Endothelial cell of umbilical vein (primary cell): Measurements from ENCODE around the gene TGM6. TPM values are rescaled to one million over a fixed set of nuclear protein-coding genes. Genes with fewer than 3 reads are reported as not detected.

Source experiments
- BruUV-seq: library from RNA; stranded (reverse); fragments of 400-500 nt; replicated peaks from 2 replicates; lab custom pipeline; 2021; lab: Mats Ljungman, UMichigan
- CTCF ChIA-PET: fragments of 300-600, 350-600 bp; sonication (Branson Sonifier 250); formaldehyde crosslinking; loops from one replicate; lab custom pipeline; 2021; ENCODE audit warnings: antibody characterized with exemption, inconsistent platforms; lab: Charles Lee
- POLR2A ChIA-PET: fragments of 300-600, 350-600 bp; sonication (Branson Sonifier 250); formaldehyde crosslinking; loops from one replicate; lab custom pipeline; 2021; ENCODE audit warnings: antibody characterized with exemption, inconsistent platforms; lab: Charles Lee
- DNase-seq: peaks from one replicate; pipeline ENCODE4 v3.0.0-alpha.2; 2011; ENCODE audit warnings: low read depth, low spot score
- FAIRE-seq: peaks from 2 replicates; lab custom pipeline; 2011; peaks lifted over from hg19 to GRCh38; lab: Jason Lieb, UNC
- H2AFZ ChIP-seq: 2 replicates; pipeline ENCODE4 v1.6.0; 2012; ENCODE audit warnings: low read depth, low read length, control low read depth, inconsistent platforms
- H3K27ac ChIP-seq: 2 replicates; pipeline ENCODE4 v1.5.1; 2011; ENCODE audit warnings: low read depth, mild to moderate bottlenecking, control low read depth, low read length, moderate library complexity; ENCODE audit not compliant: insufficient read depth
- H3K27me3 ChIP-seq, 2 experiments: 2 replicates each; pipeline versions ENCODE4 v1.6.0 to v1.6.1; 2011; ENCODE audit warnings: low read length in 2 of 2, mixed read lengths in 1 of 2; ENCODE audit not compliant: control insufficient read depth in 2 of 2, insufficient read depth in 2 of 2
- H3K36me3 ChIP-seq, 2 experiments: 2 replicates in 1 of 2; 3 replicates in 1 of 2; pipeline ENCODE4 v1.5.1; 2011; ENCODE audit warnings: low read length in 2 of 2, mild to moderate bottlenecking in 1 of 2, moderate library complexity in 1 of 2; ENCODE audit not compliant: control insufficient read depth in 2 of 2, insufficient read depth in 2 of 2; ENCODE audit errors: extremely low read depth in 1 of 2
- H3K4me1 ChIP-seq: 3 replicates; pipeline ENCODE4 v1.5.1; 2011; ENCODE audit warnings: mild to moderate bottlenecking, low read length; ENCODE audit not compliant: control insufficient read depth, insufficient read depth; ENCODE audit errors: extremely low read depth
- H3K4me2 ChIP-seq: 2 replicates; pipeline ENCODE4 v1.6.1; 2011; ENCODE audit warnings: low read length, control low read depth, mixed read lengths; ENCODE audit not compliant: insufficient read depth
- H3K4me3 ChIP-seq, 3 experiments: fragments of 200-600 bp in 1 of 3; sonication (generic), shearing (Covaris generic) in 1 of 3; replicated peaks in 1 of 3; 2 replicates each; pipeline ENCODE4 v1.5.1; 2011 to 2016; ENCODE audit warnings: control low read depth in 3 of 3, low read length in 3 of 3, mild to moderate bottlenecking in 2 of 3, inconsistent platforms in 1 of 3, low read depth in 1 of 3, moderate library complexity in 1 of 3; ENCODE audit not compliant: insufficient read depth in 1 of 3
- H3K79me2 ChIP-seq: 2 replicates; pipeline ENCODE4 v1.6.0; 2012; ENCODE audit warnings: low read length, inconsistent platforms; ENCODE audit not compliant: control insufficient read depth, insufficient read depth
- H3K9ac ChIP-seq: replicated peaks from 2 replicates; pipeline ENCODE3; 2011; ENCODE audit warnings: low read length, control low read depth; ENCODE audit not compliant: insufficient read depth; ENCODE audit errors: extremely low read depth
- H3K9me1 ChIP-seq: replicated peaks from 3 replicates; pipeline ENCODE4 v1.6.0; 2011; ENCODE audit warnings: mild to moderate bottlenecking, low read length; ENCODE audit not compliant: control insufficient read depth, insufficient read depth; ENCODE audit errors: extremely low read depth
- H3K9me3 ChIP-seq: replicated peaks from 2 replicates; pipeline ENCODE4 v1.5.1; 2012; ENCODE audit warnings: low read length, inconsistent platforms; ENCODE audit not compliant: control insufficient read depth, insufficient read depth
- H4K20me1 ChIP-seq: replicated peaks from 2 replicates; pipeline ENCODE3; 2011; ENCODE audit warnings: mild to moderate bottlenecking, low read length; ENCODE audit not compliant: control insufficient read depth, insufficient read depth; ENCODE audit errors: extremely low read depth
- CTCF ChIP-seq, 2 donors: IDR thresholded peaks; 1 replicate in 1 of 2; 2 replicates in 1 of 2; pipeline ENCODE4 v1.5.1; 2011; ENCODE audit warnings: low read length in 2 of 2, mild to moderate bottlenecking in 2 of 2, moderate library complexity in 2 of 2, control low read depth in 1 of 2, inconsistent platforms in 1 of 2, low read depth in 1 of 2; ENCODE audit not compliant: insufficient read depth in 1 of 2; ENCODE audit errors: extremely low read depth in 1 of 2
- EZH2 ChIP-seq: IDR thresholded peaks from 2 replicates; pipeline ENCODE4 v1.6.1; 2012; ENCODE audit warnings: borderline replicate concordance, low read depth, mild to moderate bottlenecking, moderate library complexity, low read length, inconsistent platforms; ENCODE audit not compliant: severe bottlenecking
- FOS ChIP-seq: IDR thresholded peaks from 2 replicates; pipeline ENCODE4 v1.6.1; 2011; ENCODE audit warnings: mild to moderate bottlenecking, low read length, moderate library complexity, borderline replicate concordance; ENCODE audit not compliant: insufficient read depth
- GATA2 ChIP-seq: IDR thresholded peaks from 2 replicates; pipeline ENCODE4 v1.7.0; 2011; ENCODE audit warnings: low read depth, mild to moderate bottlenecking, moderate library complexity, mixed read lengths, low read length; ENCODE audit not compliant: insufficient read length, insufficient read depth
- JUN ChIP-seq: IDR thresholded peaks from 2 replicates; pipeline ENCODE4 v1.6.1; 2011; ENCODE audit warnings: borderline replicate concordance, low read depth; ENCODE audit not compliant: insufficient read length, insufficient read depth
- MYC ChIP-seq: IDR thresholded peaks from one replicate; pipeline ENCODE4 v1.6.1; 2011; ENCODE audit warnings: mild to moderate bottlenecking, low read depth, low read length
- POLR2A ChIP-seq: IDR thresholded peaks from 2 replicates; pipeline ENCODE4 v1.6.1; 2012; ENCODE audit warnings: low read depth, mild to moderate bottlenecking, control low read depth, low read length
- POLR2AphosphoS5 ChIP-seq: IDR thresholded peaks from 2 replicates; pipeline ENCODE4 v1.6.1; 2012; ENCODE audit warnings: low read depth, mild to moderate bottlenecking, control low read depth, low read length, moderate library complexity; ENCODE audit not compliant: insufficient read depth
- dilution Hi-C: fragments of 300-500 bp; cut with MboI; formaldehyde crosslinking; loops from one replicate; pipeline ENCODE4 v1.15.0; 2019; ENCODE audit warnings: low sequenced_read_pairs; ENCODE audit not compliant: extremely low pct_ligation_motif_present
- intact Hi-C: fragments of 100-400 bp; cut with micrococcal nuclease; formaldehyde crosslinking; loops from one replicate; pipeline ENCODE4 v1.10.0; 2022
- polyA plus RNA-seq, 4 experiments: library from polyadenylated mRNA; depleted of rRNA in 3 of 4; stranded (reverse) in 3 of 4; unstranded in 1 of 4; fragments of >200 nt; gene quantifications; 2 replicates each; pipeline versions ENCODE4 v1.2.1 to v1.2.3, GENCODE V29; 2011 to 2012; ENCODE audit warnings: missing spikeins in 1 of 4
- total RNA-seq: library from RNA; stranded (reverse); gene quantifications from 2 replicates; pipeline ENCODE4 v1.2.3, GENCODE V29; 2021
- TF ChIP-seq, protein P1 (sequence below): IDR thresholded peaks from 2 replicates; pipeline ENCODE4 v1.6.1; 2011; ENCODE audit not compliant: insufficient read depth, insufficient read length

The TGM6 gene
- total and polyA plus RNA-seq, 2 donors (not counting 3 experiments of a cell fraction or from before 2014, with no cell fraction given) = not detected

GRCh38 chr20:2374346-2375125, 6.2 kb upstream of the TGM6 start:
- dilution Hi-C loops = no loop called here
- H3K9me1 ChIP-seq = no peaks in the 10 kb centered on the region
- H3K4me3 ChIP-seq = no peak overlapping the region
- ChIA-PET POLR2A (no interaction called here), CTCF (interaction anchor here (0.7 to 2.2 kb wide), 4 partner anchors 11 to 1664 kb away, joined by 3 to 6 read pairs (median 4); no protein-coding TSS in a partner anchor)
- H4K20me1 ChIP-seq = no peaks in the 10 kb centered on the region
- no peak overlapping the region for H3K9ac ChIP-seq
- no peak for FAIRE-seq
- no peak for DNase-seq
- H3K9me3 ChIP-seq = no peaks in the 10 kb centered on the region
- H3K4me1 ChIP-seq = no peaks in the 10 kb centered on the region
- H3K36me3 ChIP-seq = no peaks in the 10 kb centered on the region
- H3K79me2 ChIP-seq = no peaks in the 10 kb centered on the region
- no peak overlapping the region for H3K27ac ChIP-seq
- BruUV-seq = no TSS peak
- H3K4me2 ChIP-seq = no peak overlapping the region
- intact Hi-C loops = no loop called here
- H3K27me3 ChIP-seq = peaks cover 0 to 1% of the 10 kb centered on the region in 2 experiments
- no peak overlapping the region for H2AFZ ChIP-seq
- TF ChIP-seq MYC = no peak
- TF ChIP-seq GATA2 = no peak
- TF ChIP-seq, protein P1, sequence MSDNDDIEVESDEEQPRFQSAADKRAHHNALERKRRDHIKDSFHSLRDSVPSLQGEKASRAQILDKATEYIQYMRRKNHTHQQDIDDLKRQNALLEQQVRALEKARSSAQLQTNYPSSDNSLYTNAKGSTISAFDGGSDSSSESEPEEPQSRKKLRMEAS = no peak
- no peak for TF ChIP-seq JUN
- TF ChIP-seq POLR2A = no peak
- no peak for TF ChIP-seq POLR2AphosphoS5
- no peak for TF ChIP-seq FOS
- no peak for TF ChIP-seq EZH2
- TF ChIP-seq CTCF (IDR thresholded peaks at IDR 0.05; ENCODE audit: extremely low read depth in 1 of 2, insufficient read depth in 1 of 2, low read depth in 1 of 2, low read length in 2 of 2) = no peak
